Glutamatergic neuron (in vitro differentiated cells): ENCODE results near the gene TAOK1. TPM values are rescaled to one million over a fixed set of nuclear protein-coding genes. Genes with fewer than 3 reads are reported as not detected.

Experiments used
- DNase-seq: peaks from one replicate; pipeline ENCODE4 v3.0.0; 2022
- H3K27ac Mint-ChIP-seq: one replicate; pipeline ENCODE4 v1.8.0; 2020; ENCODE audit warnings: mild to moderate bottlenecking, mixed read lengths, inconsistent platforms; ENCODE audit not compliant: unreplicated experiment
- H3K27me3 Mint-ChIP-seq: one replicate; pipeline ENCODE4 v1.8.0; 2020; ENCODE audit warnings: mild to moderate bottlenecking, moderate library complexity, mixed read lengths, inconsistent platforms; ENCODE audit not compliant: unreplicated experiment
- H3K36me3 Mint-ChIP-seq: one replicate; pipeline ENCODE4 v1.8.0; 2020; ENCODE audit warnings: mild to moderate bottlenecking, mixed read lengths, inconsistent platforms; ENCODE audit not compliant: unreplicated experiment
- H3K4me1 Mint-ChIP-seq: one replicate; pipeline ENCODE4 v1.8.0; 2020; ENCODE audit warnings: mild to moderate bottlenecking, low read depth, mixed read lengths, inconsistent platforms; ENCODE audit not compliant: unreplicated experiment
- H3K4me3 Mint-ChIP-seq: one replicate; pipeline ENCODE4 v1.8.0; 2020; ENCODE audit warnings: mild to moderate bottlenecking, mixed read lengths, inconsistent platforms; ENCODE audit not compliant: unreplicated experiment
- H3K9me3 Mint-ChIP-seq: one replicate; pipeline ENCODE4 v1.8.0; 2020; ENCODE audit warnings: mild to moderate bottlenecking, moderate library complexity, mixed read lengths, inconsistent platforms; ENCODE audit not compliant: unreplicated experiment
- long read RNA-seq: library from polyadenylated mRNA; unstranded; transcript quantifications from one replicate; pipeline ENCODE4 v2.0.0, GENCODE V29; 2020; ENCODE audit not compliant: unreplicated experiment
- total RNA-seq: library from RNA; stranded (reverse); fragmentation: NEBNext Ultra II Directional; extraction: Animal tissue kit (Norgen Biotek cat#: 25700); gene quantifications from one replicate; pipeline ENCODE4 v1.2.1, GENCODE V29; 2021; ENCODE audit not compliant: unreplicated experiment
- TF ChIP-seq, protein P1 (sequence below): fragments of 200-600 bp; sonication (generic); IDR thresholded peaks from one replicate; pipeline ENCODE4 v1.5.0; 2021; ENCODE audit not compliant: partially characterized antibody, unreplicated experiment

TAOK1 gene
- 133 TPM for total RNA-seq
- long read RNA-seq, partial matches to known transcripts, result 0 of 3 reads
- long read RNA-seq, other reads (novel, unspliced or antisense), result 3 of 3 reads

- H3K4me3 Mint-ChIP-seq, result peak within 1 kb of the TSS; percentile 96
- peak within 1 kb of the TSS; percentile 92 for H3K27ac Mint-ChIP-seq
- TF ChIP-seq, protein P1, sequence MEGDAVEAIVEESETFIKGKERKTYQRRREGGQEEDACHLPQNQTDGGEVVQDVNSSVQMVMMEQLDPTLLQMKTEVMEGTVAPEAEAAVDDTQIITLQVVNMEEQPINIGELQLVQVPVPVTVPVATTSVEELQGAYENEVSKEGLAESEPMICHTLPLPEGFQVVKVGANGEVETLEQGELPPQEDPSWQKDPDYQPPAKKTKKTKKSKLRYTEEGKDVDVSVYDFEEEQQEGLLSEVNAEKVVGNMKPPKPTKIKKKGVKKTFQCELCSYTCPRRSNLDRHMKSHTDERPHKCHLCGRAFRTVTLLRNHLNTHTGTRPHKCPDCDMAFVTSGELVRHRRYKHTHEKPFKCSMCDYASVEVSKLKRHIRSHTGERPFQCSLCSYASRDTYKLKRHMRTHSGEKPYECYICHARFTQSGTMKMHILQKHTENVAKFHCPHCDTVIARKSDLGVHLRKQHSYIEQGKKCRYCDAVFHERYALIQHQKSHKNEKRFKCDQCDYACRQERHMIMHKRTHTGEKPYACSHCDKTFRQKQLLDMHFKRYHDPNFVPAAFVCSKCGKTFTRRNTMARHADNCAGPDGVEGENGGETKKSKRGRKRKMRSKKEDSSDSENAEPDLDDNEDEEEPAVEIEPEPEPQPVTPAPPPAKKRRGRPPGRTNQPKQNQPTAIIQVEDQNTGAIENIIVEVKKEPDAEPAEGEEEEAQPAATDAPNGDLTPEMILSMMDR, result no peak
- no peaks in the 10 kb centered on the region for H3K36me3 Mint-ChIP-seq
- peaks cover 12% of the 10 kb centered on the region for H3K27me3 Mint-ChIP-seq
- H3K9me3 Mint-ChIP-seq, result peaks cover 7% of the 10 kb centered on the region
- peaks cover 19% of the 10 kb centered on the region for H3K4me1 Mint-ChIP-seq
- DNase-seq, result peak; percentile 99
These were observed at the start of gene TAOK1 for GRCh38 chr17:29389982-29390850. TSS of gene TAOK1 (plus strand) at chr17:29390363. CDS start at chr17:29451549, 61,186 bp downstream.

DNA sequence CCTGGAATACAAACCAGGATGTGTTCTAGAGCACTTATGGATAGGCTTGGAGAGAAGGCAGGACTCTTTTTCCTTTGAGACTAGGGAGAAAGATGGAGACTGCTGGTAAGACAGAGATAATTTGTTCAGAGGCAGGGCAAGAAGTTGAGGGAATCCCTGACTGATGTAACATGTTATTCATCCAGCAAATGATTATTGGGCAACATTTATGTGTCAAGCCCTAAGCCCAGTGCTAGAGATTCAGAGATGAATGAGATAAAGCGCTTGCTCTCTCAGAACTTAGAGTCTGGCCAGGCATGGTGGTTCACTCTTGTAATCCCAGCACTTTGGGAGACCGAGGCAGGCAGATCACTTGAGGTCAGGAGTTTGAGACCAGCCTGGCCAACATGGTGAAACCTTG lies 48.4 kb upstream of the TAOK1 start:
- no peak for DNase-seq
- Mint-ChIP-seq H3K27ac (no peak overlapping the region), H3K36me3 (no peaks in the 10 kb centered on the region), H3K9me3 (peaks cover 1% of the 10 kb centered on the region), H3K27me3 (no peaks in the 10 kb centered on the region), H3K4me1 (no peaks in the 10 kb centered on the region), H3K4me3 (no peak overlapping the region)
- TF ChIP-seq, protein P1, result no peak

DNA sequence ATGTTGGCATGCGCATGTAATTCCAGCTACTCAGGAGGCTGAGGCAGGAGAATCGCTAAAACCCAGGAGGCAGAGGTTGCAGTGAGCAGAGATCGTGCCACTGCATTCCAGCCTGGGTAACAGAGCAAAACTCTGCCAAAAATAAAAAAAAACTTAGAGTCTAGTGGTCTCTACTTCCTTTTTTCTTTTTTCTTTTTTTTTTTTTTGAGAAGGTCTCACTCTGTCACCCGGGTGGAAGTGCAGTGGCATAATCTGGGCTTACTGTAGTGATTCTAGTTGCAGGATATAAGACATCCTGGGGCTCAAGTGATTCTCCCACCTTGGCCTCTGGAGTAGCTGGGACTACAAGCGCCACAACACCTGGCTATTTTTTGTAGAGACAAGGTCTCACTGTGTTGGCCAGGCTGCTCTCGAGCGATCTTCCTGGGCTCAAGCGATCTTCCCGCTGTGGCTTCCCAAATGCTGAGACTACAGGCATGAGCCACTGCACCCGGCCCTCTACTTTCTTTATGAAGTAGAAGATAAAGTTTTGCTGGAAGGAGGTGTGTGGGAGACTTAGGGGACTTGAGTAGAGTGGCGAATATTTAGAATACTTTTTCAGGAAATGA lies 47.9 kb upstream of the TAOK1 start:
- no peak for DNase-seq
- no peaks in the 10 kb centered on the region for H3K27me3 Mint-ChIP-seq
- H3K4me1 Mint-ChIP-seq, result no peaks in the 10 kb centered on the region
- peaks cover 1% of the 10 kb centered on the region for H3K9me3 Mint-ChIP-seq
- no peaks in the 10 kb centered on the region for H3K36me3 Mint-ChIP-seq
- H3K4me3 Mint-ChIP-seq, result no peak overlapping the region
- no peak overlapping the region for H3K27ac Mint-ChIP-seq
- TF ChIP-seq, protein P1, result no peak

- Mint-ChIP-seq H3K9me3 (peaks cover 1% of the 10 kb centered on the region), H3K4me1 (no peaks in the 10 kb centered on the region), H3K27me3 (no peaks in the 10 kb centered on the region), H3K36me3 (no peaks in the 10 kb centered on the region), H3K4me3 (no peak overlapping the region), H3K27ac (no peak overlapping the region)
- no peak for DNase-seq
- TF ChIP-seq, protein P1, result no peak
These were observed 45.8 kb upstream of the TAOK1 start for GRCh38 chr17:29344201-29344856.
